Measurements from ENCODE around the gene FOXP1. TPM values are rescaled to one million over a fixed set of nuclear protein-coding genes. Genes with fewer than 3 reads are reported as not detected.

FOXP1 gene
- total RNA-seq, 1 experiment from 2014 or later = 334 TPM

GRCh38 chr3:71145954-71146353, 437.6 kb downstream of the FOXP1 start:
- H3K79me2 ChIP-seq (ENCODE audit: low read length) = peaks cover 90% of the 10 kb centered on the region
- H4K20me1 ChIP-seq (ENCODE audit: insufficient read depth, low read depth, low read length) = no peaks in the 10 kb centered on the region
- H3K4me2 ChIP-seq (ENCODE audit: low read depth, low read length, poor library complexity, severe bottlenecking) = no peak overlapping the region
- H3K27me3 ChIP-seq (ENCODE audit: low read length) = no peaks in the 10 kb centered on the region
- no peak overlapping the region for H3K9ac ChIP-seq (ENCODE audit: low read length)
- no peaks in the 10 kb centered on the region for H3K9me3 ChIP-seq (ENCODE audit: low read length)
- no peak for DNase-seq
- H3K4me3 ChIP-seq (ENCODE audit: low read length) = no peak overlapping the region
- H3K9me2 ChIP-seq (replicated peaks; ENCODE audit: insufficient read depth, low read length) = no peaks in the 10 kb centered on the region
- H3K27ac ChIP-seq (ENCODE audit: low read length) = no peak overlapping the region
- H3K36me3 ChIP-seq (ENCODE audit: insufficient read depth, low read length) = peaks cover 3% of the 10 kb centered on the region; the same call in 1 of the 2 replicates
- H2AFZ ChIP-seq (ENCODE audit: low read length) = no peak overlapping the region
- H3K4me1 ChIP-seq (ENCODE audit: low read length) = peaks cover 10% of the 10 kb centered on the region

GRCh38 chr3:71144525-71145253, 438.8 kb downstream of the FOXP1 start:
- Histone ChIP-seq H3K9me2 (replicated peaks; ENCODE audit: insufficient read depth, low read length) (no peaks in the 10 kb centered on the region), H3K79me2 (ENCODE audit: low read length) (peaks cover 90% of the 10 kb centered on the region), H3K27me3 (ENCODE audit: low read length) (no peaks in the 10 kb centered on the region), H2AFZ (ENCODE audit: low read length) (no peak overlapping the region), H3K9ac (ENCODE audit: low read length) (no peak overlapping the region), H3K4me3 (ENCODE audit: low read length) (no peak overlapping the region), H4K20me1 (ENCODE audit: insufficient read depth, low read depth, low read length) (no peaks in the 10 kb centered on the region), H3K9me3 (ENCODE audit: low read length) (no peaks in the 10 kb centered on the region), H3K36me3 (ENCODE audit: insufficient read depth, low read length) (peaks cover 3% of the 10 kb centered on the region; the same call in 1 of the 2 replicates), H3K27ac (ENCODE audit: low read length) (no peak overlapping the region), H3K4me1 (ENCODE audit: low read length) (peaks cover 16% of the 10 kb centered on the region), H3K4me2 (ENCODE audit: low read depth, low read length, poor library complexity, severe bottlenecking) (no peak overlapping the region)
- no peak for DNase-seq

GRCh38 chr3:71143493-71143892, 440.0 kb downstream of the FOXP1 start:
- no peak overlapping the region for H3K4me2 ChIP-seq (ENCODE audit: low read depth, low read length, poor library complexity, severe bottlenecking)
- H3K4me3 ChIP-seq (ENCODE audit: low read length) = no peak overlapping the region
- DNase-seq = no peak
- no peak overlapping the region for H3K9ac ChIP-seq (ENCODE audit: low read length)
- peaks cover 28% of the 10 kb centered on the region for H3K4me1 ChIP-seq (ENCODE audit: low read length)
- H3K36me3 ChIP-seq (ENCODE audit: insufficient read depth, low read length) = peaks cover under 1% of the 10 kb centered on the region; the same call in 1 of the 2 replicates
- H3K9me3 ChIP-seq (ENCODE audit: low read length) = no peaks in the 10 kb centered on the region
- H2AFZ ChIP-seq (ENCODE audit: low read length) = no peak overlapping the region
- no peak overlapping the region for H3K27ac ChIP-seq (ENCODE audit: low read length)
- no peaks in the 10 kb centered on the region for H3K9me2 ChIP-seq (replicated peaks; ENCODE audit: insufficient read depth, low read length)
- peaks cover 91% of the 10 kb centered on the region for H3K79me2 ChIP-seq (ENCODE audit: low read length)
- no peaks in the 10 kb centered on the region for H4K20me1 ChIP-seq (ENCODE audit: insufficient read depth, low read depth, low read length)
- H3K27me3 ChIP-seq (ENCODE audit: low read length) = no peaks in the 10 kb centered on the region

- H3K4me1 ChIP-seq (ENCODE audit: low read length) = peaks cover 36% of the 10 kb centered on the region
- H3K9me2 ChIP-seq (replicated peaks; ENCODE audit: insufficient read depth, low read length) = no peaks in the 10 kb centered on the region
- no peaks in the 10 kb centered on the region for H3K27me3 ChIP-seq (ENCODE audit: low read length)
- peaks cover 4% of the 10 kb centered on the region; the same call in 1 of the 2 replicates for H3K36me3 ChIP-seq (ENCODE audit: insufficient read depth, low read length)
- H3K4me2 ChIP-seq (ENCODE audit: low read depth, low read length, poor library complexity, severe bottlenecking) = no peak overlapping the region
- H4K20me1 ChIP-seq (ENCODE audit: insufficient read depth, low read depth, low read length) = no peaks in the 10 kb centered on the region
- H3K9me3 ChIP-seq (ENCODE audit: low read length) = no peaks in the 10 kb centered on the region
- peaks cover 95% of the 10 kb centered on the region for H3K79me2 ChIP-seq (ENCODE audit: low read length)
- H3K4me3 ChIP-seq (ENCODE audit: low read length) = no peak overlapping the region
- peak; percentile 61 for DNase-seq
- no peak overlapping the region for H3K27ac ChIP-seq (ENCODE audit: low read length)
- no peak overlapping the region for H3K9ac ChIP-seq (ENCODE audit: low read length)
- H2AFZ ChIP-seq (ENCODE audit: low read length) = no peak overlapping the region
These were observed 440.9 kb downstream of the FOXP1 start for GRCh38 chr3:71142441-71143161.

GRCh38 chr3:71140477-71140876, 443.1 kb downstream of the FOXP1 start:
- Histone ChIP-seq H4K20me1 (ENCODE audit: insufficient read depth, low read depth, low read length) (no peaks in the 10 kb centered on the region), H2AFZ (ENCODE audit: low read length) (no peak overlapping the region), H3K9me2 (replicated peaks; ENCODE audit: insufficient read depth, low read length) (no peaks in the 10 kb centered on the region), H3K9ac (ENCODE audit: low read length) (no peak overlapping the region), H3K27me3 (ENCODE audit: low read length) (no peaks in the 10 kb centered on the region), H3K4me1 (ENCODE audit: low read length) (peaks cover 57% of the 10 kb centered on the region), H3K9me3 (ENCODE audit: low read length) (no peaks in the 10 kb centered on the region), H3K4me2 (ENCODE audit: low read depth, low read length, poor library complexity, severe bottlenecking) (no peak overlapping the region), H3K79me2 (ENCODE audit: low read length) (peaks cover 94% of the 10 kb centered on the region), H3K36me3 (ENCODE audit: insufficient read depth, low read length) (peaks cover 4% of the 10 kb centered on the region; the same call in 1 of the 2 replicates), H3K27ac (ENCODE audit: low read length) (no peak overlapping the region), H3K4me3 (ENCODE audit: low read length) (no peak overlapping the region)
- DNase-seq = no peak

GRCh38 chr3:71139496-71139895, 444.0 kb downstream of the FOXP1 start:
- Histone ChIP-seq H3K79me2 (ENCODE audit: low read length) (peaks cover 96% of the 10 kb centered on the region), H3K9me3 (ENCODE audit: low read length) (no peaks in the 10 kb centered on the region), H3K9me2 (replicated peaks; ENCODE audit: insufficient read depth, low read length) (no peaks in the 10 kb centered on the region), H3K27ac (ENCODE audit: low read length) (no peak overlapping the region), H3K4me3 (ENCODE audit: low read length) (no peak overlapping the region), H3K4me2 (ENCODE audit: low read depth, low read length, poor library complexity, severe bottlenecking) (no peak overlapping the region), H3K36me3 (ENCODE audit: insufficient read depth, low read length) (peaks cover 4% of the 10 kb centered on the region; the same call in 1 of the 2 replicates), H3K9ac (ENCODE audit: low read length) (no peak overlapping the region), H3K27me3 (ENCODE audit: low read length) (no peaks in the 10 kb centered on the region), H4K20me1 (ENCODE audit: insufficient read depth, low read depth, low read length) (no peaks in the 10 kb centered on the region), H3K4me1 (ENCODE audit: low read length) (peaks cover 67% of the 10 kb centered on the region), H2AFZ (ENCODE audit: low read length) (no peak overlapping the region)
- DNase-seq = no peak

GRCh38 chr3:71138410-71138809, 445.1 kb downstream of the FOXP1 start:
- H3K4me3 ChIP-seq (ENCODE audit: low read length) = no peak overlapping the region
- H3K79me2 ChIP-seq (ENCODE audit: low read length) = peaks cover 94% of the 10 kb centered on the region
- H3K36me3 ChIP-seq (ENCODE audit: insufficient read depth, low read length) = peaks cover 4% of the 10 kb centered on the region; the same call in 1 of the 2 replicates
- H3K9me3 ChIP-seq (ENCODE audit: low read length) = no peaks in the 10 kb centered on the region
- DNase-seq = no peak
- H3K9ac ChIP-seq (ENCODE audit: low read length) = no peak overlapping the region
- H3K9me2 ChIP-seq (replicated peaks; ENCODE audit: insufficient read depth, low read length) = no peaks in the 10 kb centered on the region
- H4K20me1 ChIP-seq (ENCODE audit: insufficient read depth, low read depth, low read length) = no peaks in the 10 kb centered on the region
- no peak overlapping the region for H3K27ac ChIP-seq (ENCODE audit: low read length)
- no peaks in the 10 kb centered on the region for H3K27me3 ChIP-seq (ENCODE audit: low read length)
- peaks cover 77% of the 10 kb centered on the region for H3K4me1 ChIP-seq (ENCODE audit: low read length)
- H2AFZ ChIP-seq (ENCODE audit: low read length) = no peak overlapping the region
- H3K4me2 ChIP-seq (ENCODE audit: low read depth, low read length, poor library complexity, severe bottlenecking) = no peak overlapping the region

- no peaks in the 10 kb centered on the region for H3K9me2 ChIP-seq (replicated peaks; ENCODE audit: insufficient read depth, low read length)
- H3K4me1 ChIP-seq (ENCODE audit: low read length) = peaks cover 90% of the 10 kb centered on the region
- no peak overlapping the region for H3K4me3 ChIP-seq (ENCODE audit: low read length)
- H3K9ac ChIP-seq (ENCODE audit: low read length) = no peak overlapping the region
- H2AFZ ChIP-seq (ENCODE audit: low read length) = no peak overlapping the region
- no peaks in the 10 kb centered on the region for H4K20me1 ChIP-seq (ENCODE audit: insufficient read depth, low read depth, low read length)
- no peak for DNase-seq
- H3K4me2 ChIP-seq (ENCODE audit: low read depth, low read length, poor library complexity, severe bottlenecking) = peak overlapping the region; percentile 17
- H3K9me3 ChIP-seq (ENCODE audit: low read length) = no peaks in the 10 kb centered on the region
- H3K27ac ChIP-seq (ENCODE audit: low read length) = peak overlapping the region; percentile 19; the same call in 1 of the 2 replicates
- no peaks in the 10 kb centered on the region for H3K27me3 ChIP-seq (ENCODE audit: low read length)
- H3K79me2 ChIP-seq (ENCODE audit: low read length) = peaks cover 94% of the 10 kb centered on the region
- H3K36me3 ChIP-seq (ENCODE audit: insufficient read depth, low read length) = peaks cover 4% of the 10 kb centered on the region; the same call in 1 of the 2 replicates
These were observed 447.3 kb downstream of the FOXP1 start for GRCh38 chr3:71136276-71136675.
